Lung (tissue), 12 donors: Measurements from ENCODE around the gene PRKCZ. TPM values are rescaled to one million over a fixed set of nuclear protein-coding genes. Genes with fewer than 3 reads are reported as not detected.
A peak's percentile ranks its signal among the peaks of the same experiment; 100 is the strongest.

Experiments used
- ATAC-seq: fragments of 200-7000 bp; cut with Tn5 transposase; one replicate; pipeline ENCODE4 v1.9.1; 2020; ENCODE audit warnings: moderate number of reproducible peaks; ENCODE audit not compliant: insufficient read depth, low FRiP score
- DNase-seq, 3 donors: peaks; one replicate each; pipeline ENCODE4 v3.0.0-alpha.2; 2013 to 2017
- H3K27ac ChIP-seq, 2 donors: one replicate each; pipeline ENCODE4 v1.5.1; 2013; ENCODE audit warnings: mild to moderate bottlenecking in 2 of 2, moderate library complexity in 2 of 2, control low read depth in 1 of 2, inconsistent platforms in 1 of 2, low read depth in 1 of 2, low read length in 1 of 2
- H3K27me3 ChIP-seq, 3 donors: one replicate each; pipeline ENCODE4 v1.5.1; 2013; ENCODE audit warnings: low read length in 2 of 3; ENCODE audit not compliant: control insufficient read depth in 3 of 3, insufficient read depth in 3 of 3
- H3K36me3 ChIP-seq, 4 donors: one replicate each; pipeline ENCODE4 v1.5.1; 2013; ENCODE audit warnings: low read length in 4 of 4, mild to moderate bottlenecking in 1 of 4, moderate library complexity in 1 of 4; ENCODE audit not compliant: control insufficient read depth in 4 of 4, insufficient read depth in 4 of 4
- H3K4me1 ChIP-seq, 5 donors: one replicate each; pipeline ENCODE4 v1.5.1; 2013; ENCODE audit warnings: low read length in 5 of 5, mild to moderate bottlenecking in 2 of 5, moderate library complexity in 1 of 5; ENCODE audit not compliant: control insufficient read depth in 5 of 5, insufficient read depth in 5 of 5
- H3K4me3 ChIP-seq: one replicate; pipeline ENCODE4 v1.5.1; 2013; ENCODE audit warnings: mild to moderate bottlenecking, control low read depth, moderate library complexity
- H3K9ac ChIP-seq, 2 donors: one replicate each; pipeline ENCODE4 v1.5.1; 2013; ENCODE audit warnings: low read length in 2 of 2, control low read depth in 1 of 2; ENCODE audit not compliant: insufficient read depth in 1 of 2
- H3K9me3 ChIP-seq, 4 donors: one replicate each; pipeline ENCODE4 v1.5.1; 2013; ENCODE audit warnings: low read length in 3 of 4, mild to moderate bottlenecking in 1 of 4, moderate library complexity in 1 of 4; ENCODE audit not compliant: control insufficient read depth in 4 of 4, insufficient read depth in 3 of 4
- CTCF ChIP-seq: IDR thresholded peaks from 2 replicates; pipeline ENCODE4 v1.5.1; 2012; ENCODE audit warnings: mild to moderate bottlenecking; ENCODE audit errors: control extremely low read depth, extremely low read depth
- WGBS, 2 donors: extraction: QIAGEN DNeasy Blood & Tissue Kit; methylation state at CpG; one replicate each; pipeline ENCODE4 v1.1.7; 2013; 5-methylcytosine and 5-hydroxymethylcytosine counted together
- polyA plus RNA-seq, 2 donors: library from polyadenylated mRNA; stranded (reverse); fragments of 200-250 nt; gene quantifications; one replicate each; pipeline ENCODE4 v1.2.1, GENCODE V29; 2013
- total RNA-seq, 2 donors: library from RNA; depleted of rRNA in 1 of 2; stranded (reverse); fragments of >200 nt in 1 of 2; gene quantifications; one replicate each; pipeline ENCODE4 v1.2.1, GENCODE V29; 2014 to 2021
- donor health status: control.
- donor health status: control.
- donor health status: Bipolar disorder and iron deficiency.
- donor health status: healthy.
- donor health status: DM: yes; HTN: yes; CAD: no.

The PRKCZ gene
- total and polyA plus RNA-seq, 4 donors = 55.2 to 149 (median 117) TPM

GRCh38 chr1:2151252-2151651 lies 101.0 kb downstream of the PRKCZ start:
- H3K36me3 ChIP-seq = peaks cover 0 to 12% (median 2%) of the 10 kb centered on the region in 4 donors
- ATAC-seq = peak; percentile 44
- no peak for DNase-seq
- WGBS, 2 donors = 23 to 54% methylated on average over 10 of the region's 10 CpGs
- no peak overlapping the region for H3K4me3 ChIP-seq
- H3K9me3 ChIP-seq = peaks cover 0 to 4% (median 0%) of the 10 kb centered on the region in 4 donors
- peak overlapping the region in 1 of 2 donors; percentile 52 for H3K27ac ChIP-seq
- TF ChIP-seq CTCF = no peak
- H3K27me3 ChIP-seq = no peaks in the 10 kb centered on the region
- H3K9ac ChIP-seq = no peak overlapping the region
- peaks cover 0 to 7% (median 0%) of the 10 kb centered on the region in 5 donors for H3K4me1 ChIP-seq

- H3K27ac ChIP-seq = no peak overlapping the region
- no peaks in the 10 kb centered on the region for H3K27me3 ChIP-seq
- H3K9ac ChIP-seq = no peak overlapping the region
- no peak for TF ChIP-seq CTCF
- WGBS, 2 donors = 80 to 91% methylated on average over 6 of the region's 6 CpGs
- H3K4me1 ChIP-seq = peaks cover 0 to 7% (median 0%) of the 10 kb centered on the region in 5 donors
- peaks cover 0 to 14% (median 2%) of the 10 kb centered on the region in 4 donors for H3K36me3 ChIP-seq
- ATAC-seq (no peak), DNase-seq (no peak)
- no peak overlapping the region for H3K4me3 ChIP-seq
- peaks cover 0 to 4% (median 0%) of the 10 kb centered on the region in 4 donors for H3K9me3 ChIP-seq
Observed at GRCh38 chr1:2151911-2152310, 101.7 kb downstream of the PRKCZ start.

- H3K9ac ChIP-seq = no peak overlapping the region
- peaks cover 0 to 16% (median 2%) of the 10 kb centered on the region in 4 donors for H3K36me3 ChIP-seq
- WGBS, 2 donors = 89 to 92% methylated on average over 11 of the region's 11 CpGs
- no peak overlapping the region for H3K27ac ChIP-seq
- H3K9me3 ChIP-seq = peaks cover 0 to 4% (median 0%) of the 10 kb centered on the region in 4 donors
- H3K27me3 ChIP-seq = no peaks in the 10 kb centered on the region
- ATAC-seq = no peak
- no peak overlapping the region for H3K4me3 ChIP-seq
- TF ChIP-seq CTCF = no peak
- no peak for DNase-seq
- H3K4me1 ChIP-seq = peaks cover 0 to 7% (median 0%) of the 10 kb centered on the region in 5 donors
Observed at GRCh38 chr1:2152954-2153353, 102.7 kb downstream of the PRKCZ start.

GRCh38 chr1:2154022-2154421 lies 103.8 kb downstream of the PRKCZ start:
- WGBS, 2 donors = 95 to 98% methylated on average over 21 of the region's 21 CpGs
- Histone ChIP-seq H3K27me3 (no peaks in the 10 kb centered on the region), H3K4me3 (no peak overlapping the region), H3K9me3 (peaks cover 0 to 4% (median 0%) of the 10 kb centered on the region in 4 donors), H3K27ac (no peak overlapping the region), H3K9ac (no peak overlapping the region), H3K4me1 (peaks cover 0 to 4% (median 0%) of the 10 kb centered on the region in 5 donors), H3K36me3 (peaks cover 0 to 16% (median 2%) of the 10 kb centered on the region in 4 donors)
- TF ChIP-seq CTCF = no peak
- DNase-seq (no peak), ATAC-seq (no peak)
